DMS79 (cell line): ENCODE results near the gene MORN5.

Source experiments
- DNase-seq: peaks from one replicate; lab custom pipeline; 2025; lab: John Stamatoyannopoulos, UW

MORN5 gene

DNA sequence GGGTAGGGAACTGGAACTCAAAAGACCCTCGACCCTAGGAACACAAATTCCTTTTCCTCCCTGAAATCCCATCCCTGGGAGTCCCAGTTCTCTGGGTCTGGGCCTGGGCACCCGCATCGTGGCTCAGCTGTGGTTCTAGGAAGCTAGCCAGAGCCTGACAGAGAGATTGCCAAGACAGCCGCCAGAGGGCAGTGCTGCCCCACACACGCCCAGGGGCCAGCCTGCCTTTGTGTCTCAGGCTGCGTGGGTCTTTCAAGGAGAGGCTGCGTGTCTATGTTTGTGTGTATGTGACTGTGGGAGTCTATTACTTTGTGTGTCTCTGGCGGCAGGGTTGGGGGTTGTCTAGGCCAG, 34.6 kb upstream of the MORN5 start:
- DNase-seq: peak; percentile 27

DNA sequence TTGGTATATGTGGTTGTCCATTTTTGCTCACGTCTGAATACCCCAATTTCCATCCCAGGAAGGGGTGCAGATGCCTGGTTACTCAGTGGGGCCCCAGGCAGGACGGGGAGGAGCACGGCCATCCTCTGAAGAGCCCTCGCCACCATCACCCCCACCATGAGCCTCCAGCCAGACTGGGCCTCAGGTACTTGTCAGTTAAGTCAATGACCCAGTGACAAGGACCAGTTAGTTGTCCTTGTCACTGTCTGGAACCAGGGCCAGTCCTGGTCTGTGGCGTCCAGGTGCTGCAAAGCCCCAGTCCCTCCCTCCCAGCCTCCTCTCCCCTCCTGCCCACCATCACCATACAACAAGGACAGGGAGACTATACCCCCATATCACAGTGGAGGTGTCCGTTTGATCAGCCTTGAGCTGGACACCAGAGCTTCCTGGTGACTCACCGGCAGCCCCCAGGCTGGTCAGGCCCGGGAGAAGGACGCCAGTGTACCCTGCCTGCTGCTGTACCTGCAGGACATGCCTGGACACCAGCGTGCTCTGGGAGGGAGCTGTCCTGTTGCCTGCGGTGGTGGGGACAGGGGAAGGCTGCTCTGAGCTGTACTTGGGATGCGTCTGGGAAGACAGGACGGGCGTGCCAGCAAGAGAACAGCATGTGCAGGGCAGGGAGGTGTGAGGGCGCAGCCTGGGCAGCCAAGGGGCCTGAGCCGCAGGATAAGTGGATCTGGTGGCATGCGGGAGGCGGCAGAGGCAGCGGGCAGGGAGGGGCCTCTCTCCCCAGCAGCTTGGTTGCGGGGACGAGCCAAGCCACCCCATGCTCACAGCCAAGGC, 34.0 kb upstream of the MORN5 start:
- DNase-seq: no peak

DNA sequence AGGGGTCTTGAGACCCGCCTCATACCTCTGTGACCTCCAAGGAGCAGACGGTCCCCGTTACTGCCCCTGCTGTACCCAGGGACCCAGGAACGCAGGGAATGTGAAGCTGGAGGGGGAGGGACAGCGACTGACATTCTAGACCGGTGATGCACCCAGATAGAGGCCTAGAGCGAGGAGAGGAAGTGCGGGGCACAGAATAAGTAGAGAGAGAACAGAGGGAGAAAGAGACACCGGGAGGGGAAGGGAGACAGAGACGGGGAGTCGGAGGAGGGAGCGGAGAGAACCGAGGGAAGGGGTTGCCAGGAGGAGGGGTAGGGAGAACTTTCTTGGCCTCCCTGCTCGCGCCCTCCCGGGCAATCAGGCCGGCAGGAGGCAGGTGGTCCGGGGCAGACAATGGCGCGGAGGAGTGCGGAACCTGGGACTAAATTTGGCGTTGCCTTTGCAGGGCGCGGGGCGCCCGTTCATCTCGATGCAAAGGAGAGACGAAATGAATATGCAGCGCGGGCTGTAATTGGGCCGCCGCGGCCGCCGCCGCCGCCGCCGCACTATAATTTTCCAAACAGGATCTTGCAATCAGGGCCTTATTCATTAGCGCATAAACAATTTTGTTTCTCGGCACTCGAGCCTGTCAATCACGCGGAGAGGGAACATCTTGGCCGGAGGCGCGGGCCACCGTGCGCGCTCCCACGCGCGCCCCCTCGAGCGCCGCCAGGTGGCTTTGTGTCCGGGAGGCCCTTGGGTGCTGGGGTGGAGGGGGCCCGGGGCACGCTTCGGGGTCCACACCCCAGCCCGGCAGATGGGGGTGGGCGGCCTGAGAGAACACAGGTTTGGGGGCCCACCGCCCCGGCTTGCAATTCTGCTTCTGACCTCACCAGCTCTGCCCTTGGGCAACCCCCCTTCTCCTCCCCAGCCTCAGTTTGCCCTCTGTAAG, 33.1 kb upstream of the MORN5 start:
- no peak for DNase-seq

DNA sequence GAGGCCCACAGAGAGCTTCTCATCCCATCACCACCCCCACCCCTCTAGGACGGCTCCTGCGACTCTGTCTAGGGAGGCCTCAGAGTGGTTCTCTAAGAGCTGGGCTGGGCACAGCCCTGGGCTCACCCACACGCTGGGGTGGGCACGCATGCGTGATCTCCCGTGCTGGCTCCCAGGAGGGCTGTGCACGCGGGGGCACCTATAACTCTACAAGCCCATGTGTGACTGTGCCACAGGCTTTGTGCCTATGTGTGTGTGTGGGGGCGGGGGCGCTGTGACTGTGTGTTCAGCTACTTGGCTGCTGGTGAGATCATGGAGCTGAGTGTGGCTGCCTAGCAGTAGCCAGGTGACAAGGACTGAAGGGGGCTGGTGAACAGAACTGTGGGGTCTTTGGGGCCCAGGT, 32.3 kb upstream of the MORN5 start:
- DNase-seq: no peak

GRCh38 chr9:122128007-122128968, 31.4 kb upstream of the MORN5 start:
- no peak for DNase-seq

GRCh38 chr9:122128969-122129343, 30.8 kb upstream of the MORN5 start:
- no peak for DNase-seq

DNA sequence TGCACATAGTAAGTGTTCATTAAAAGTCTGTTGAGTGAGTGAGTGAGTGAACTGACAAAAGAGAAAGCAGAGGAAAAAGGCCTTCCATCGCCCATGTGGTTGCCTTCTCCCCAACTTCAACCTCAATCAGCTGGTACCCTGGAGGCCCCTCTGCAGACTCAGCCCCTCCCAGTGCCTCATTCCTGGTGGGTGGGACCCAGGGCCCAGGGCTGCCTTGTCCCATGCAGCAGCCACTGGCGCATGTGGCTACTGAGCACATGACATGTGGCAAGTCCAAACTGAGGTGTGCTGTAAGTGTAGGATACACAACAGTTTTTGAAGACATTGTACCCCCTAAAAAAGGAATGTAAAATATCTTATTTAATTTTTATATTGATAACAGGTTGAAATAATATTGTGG, 29.7 kb upstream of the MORN5 start:
- no peak for DNase-seq

GRCh38 chr9:122130837-122131236, 28.9 kb upstream of the MORN5 start:
- no peak for DNase-seq

GRCh38 chr9:122131401-122132001, 28.2 kb upstream of the MORN5 start:
- peak; percentile 33 for DNase-seq

- no peak for DNase-seq
Observed at GRCh38 chr9:122132539-122132938, 27.2 kb upstream of the MORN5 start.

DNA sequence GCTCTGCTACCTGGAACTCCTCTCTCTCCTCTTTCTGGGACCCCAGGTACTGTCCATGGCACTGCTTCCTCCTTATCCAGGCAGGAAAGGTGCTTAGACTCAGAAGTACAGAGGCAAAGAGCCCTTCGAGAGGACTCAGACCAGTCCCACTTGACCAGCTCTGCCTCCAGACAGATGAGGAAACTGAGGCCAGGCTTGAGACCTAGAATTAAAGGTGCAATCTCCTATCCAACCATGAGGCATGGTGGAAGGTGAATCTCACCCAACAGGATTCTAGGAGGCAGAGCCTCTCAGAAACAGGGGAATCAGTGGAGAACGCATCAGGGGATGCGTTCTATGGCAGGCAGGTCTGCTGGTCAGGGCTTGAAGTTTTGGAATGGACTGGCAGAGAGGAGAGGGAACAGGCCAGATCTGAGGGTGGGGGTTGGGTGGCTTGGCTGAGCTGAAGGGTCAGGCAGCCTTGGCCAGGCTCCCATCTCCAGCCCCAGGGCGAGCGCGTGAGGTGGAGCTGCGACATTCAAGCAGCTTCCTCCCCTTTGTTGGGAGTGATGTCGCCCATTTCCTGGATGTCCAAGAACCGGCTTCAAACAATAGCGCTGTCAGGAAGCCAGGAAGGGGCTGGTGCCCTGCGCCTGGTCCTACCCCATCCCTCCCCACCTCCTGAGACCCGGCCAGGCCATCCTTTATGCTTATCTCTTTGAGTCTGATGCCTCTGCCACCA, 26.3 kb upstream of the MORN5 start:
- no peak for DNase-seq

DNA sequence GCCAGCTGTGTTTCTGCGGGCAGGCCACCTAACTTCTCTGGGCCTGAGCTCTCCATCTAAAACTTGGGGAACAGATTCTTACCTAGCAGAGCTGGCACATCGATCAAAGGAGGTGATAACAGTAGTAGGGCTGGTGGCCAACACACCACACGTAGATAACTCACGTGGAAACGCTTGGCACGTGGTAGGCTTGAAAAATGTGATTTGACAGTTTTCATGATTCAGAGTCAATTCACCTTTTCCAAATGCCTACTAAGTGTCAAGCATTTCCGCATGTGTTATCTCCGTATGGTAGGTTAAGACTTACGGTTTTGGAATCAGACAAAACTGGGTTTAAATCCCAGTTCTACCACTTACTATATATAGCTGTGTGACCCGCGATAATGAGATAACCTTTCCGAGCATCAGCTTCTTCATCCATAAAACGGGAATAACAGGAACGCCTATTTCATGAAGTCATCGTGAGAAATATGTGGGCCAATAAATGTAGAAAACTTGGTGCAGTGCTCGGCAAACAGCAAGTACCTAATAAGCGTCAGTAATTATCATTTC, 25.6 kb upstream of the MORN5 start:
- DNase-seq: no peak

GRCh38 chr9:122134822-122135528, 24.7 kb upstream of the MORN5 start:
- DNase-seq: no peak

DNA sequence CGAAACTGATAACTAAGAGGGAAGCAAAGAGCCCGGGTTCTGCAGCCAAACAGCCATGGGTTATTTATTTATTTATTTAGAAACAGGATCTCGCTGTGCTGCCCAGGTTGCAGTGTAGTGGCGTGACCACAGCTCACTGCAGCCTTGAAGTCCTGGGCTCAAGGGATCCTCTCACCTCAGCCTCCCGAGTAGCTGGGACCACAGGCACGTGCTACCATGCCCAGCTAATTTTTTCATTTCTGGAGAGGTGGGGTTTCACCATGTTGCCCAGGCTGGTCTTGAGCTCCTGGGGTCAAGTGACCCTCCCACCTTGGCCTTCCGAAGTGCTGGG, 24.2 kb upstream of the MORN5 start:
- no peak for DNase-seq

- no peak for DNase-seq
Observed at GRCh38 chr9:122138560-122139268, 21.0 kb upstream of the MORN5 start.

- no peak for DNase-seq
Observed at GRCh38 chr9:122140368-122141193, 19.1 kb upstream of the MORN5 start.

- no peak for DNase-seq
Observed at GRCh38 chr9:122141671-122142070, 18.0 kb upstream of the MORN5 start.

DNA sequence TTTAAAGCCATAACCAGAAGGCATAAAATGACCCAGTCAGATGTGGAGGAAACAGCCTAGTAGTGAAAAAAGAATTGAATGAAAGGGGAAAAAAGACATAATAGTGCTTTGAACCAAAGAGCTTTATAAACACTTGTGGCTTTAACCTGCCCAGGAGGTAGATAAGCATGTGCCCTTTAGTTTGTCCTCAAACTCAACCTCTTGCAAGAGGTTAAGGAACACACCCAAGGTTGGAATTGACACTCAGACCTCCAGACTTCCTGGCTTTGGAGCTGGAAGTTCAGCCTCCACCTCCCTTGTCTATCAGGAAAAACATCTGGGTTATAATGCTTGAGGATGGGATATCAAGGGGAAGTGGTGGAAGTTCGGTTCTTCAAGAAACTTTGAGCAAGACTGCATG, 16.4 kb upstream of the MORN5 start:
- no peak for DNase-seq
